SU-DHL-6 (cell line): ENCODE results near the gene KCNC3.

Experiments used
- EZH2phosphoT487 ChIP-seq: fragments of 200-600 bp; sonication (generic), shearing (Covaris generic); conservative IDR thresholded peaks from 2 replicates; pipeline ENCODE4 v1.6.1; 2018; ENCODE audit warnings: mild to moderate bottlenecking, antibody characterized with exemption, low read length, moderate library complexity, mixed read lengths
- TF ChIP-seq, protein P1 (sequence below): fragments of 200-600 bp; sonication (generic); IDR thresholded peaks from one replicate; pipeline ENCODE4 v1.5.1; 2017; ENCODE audit warnings: antibody characterized with exemption, mild to moderate bottlenecking, low read length, moderate library complexity; ENCODE audit not compliant: insufficient read depth, poor library complexity, severe bottlenecking

DNA sequence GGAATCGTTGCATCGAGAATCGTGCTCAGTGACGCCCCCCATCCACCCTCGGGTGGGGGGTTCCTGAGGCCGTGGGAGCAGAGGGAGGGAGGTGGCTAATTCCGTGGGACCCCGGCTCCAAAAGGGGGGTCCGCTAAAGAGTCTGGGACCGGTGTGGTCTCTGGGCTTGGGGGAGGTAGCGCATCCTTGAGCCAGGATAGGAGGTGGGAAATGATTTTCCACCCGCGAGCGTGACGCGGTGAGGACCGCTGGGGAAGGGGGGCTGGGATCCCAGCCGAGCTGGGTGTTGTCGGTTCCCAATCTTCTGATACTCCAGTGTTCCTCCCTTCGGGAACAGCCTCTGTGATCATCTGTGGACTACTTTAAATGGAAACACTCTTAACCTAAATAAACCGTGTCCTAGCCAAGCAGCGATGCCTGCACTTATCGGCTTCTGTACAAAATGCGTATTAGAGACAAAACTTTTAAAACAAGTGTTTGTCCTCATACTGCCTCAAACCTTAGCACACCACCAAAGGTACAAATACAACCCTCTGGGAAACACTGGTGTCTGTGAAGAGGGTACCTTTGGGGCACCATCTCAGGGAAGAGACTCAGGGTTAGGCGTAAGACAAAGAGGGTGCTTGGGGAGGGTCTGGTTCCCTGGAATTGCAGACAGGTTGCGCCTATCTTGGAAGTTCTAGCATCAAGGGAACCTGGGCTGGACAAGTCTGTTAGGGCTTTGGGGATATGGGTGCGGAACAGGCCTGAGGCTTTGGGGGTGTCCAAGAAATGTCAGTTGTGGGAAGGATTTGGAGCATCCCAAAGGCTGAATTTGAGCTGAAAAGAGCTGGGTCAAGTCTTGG, 16.0 kb downstream of the KCNC3 start:
- TF ChIP-seq, protein P1, sequence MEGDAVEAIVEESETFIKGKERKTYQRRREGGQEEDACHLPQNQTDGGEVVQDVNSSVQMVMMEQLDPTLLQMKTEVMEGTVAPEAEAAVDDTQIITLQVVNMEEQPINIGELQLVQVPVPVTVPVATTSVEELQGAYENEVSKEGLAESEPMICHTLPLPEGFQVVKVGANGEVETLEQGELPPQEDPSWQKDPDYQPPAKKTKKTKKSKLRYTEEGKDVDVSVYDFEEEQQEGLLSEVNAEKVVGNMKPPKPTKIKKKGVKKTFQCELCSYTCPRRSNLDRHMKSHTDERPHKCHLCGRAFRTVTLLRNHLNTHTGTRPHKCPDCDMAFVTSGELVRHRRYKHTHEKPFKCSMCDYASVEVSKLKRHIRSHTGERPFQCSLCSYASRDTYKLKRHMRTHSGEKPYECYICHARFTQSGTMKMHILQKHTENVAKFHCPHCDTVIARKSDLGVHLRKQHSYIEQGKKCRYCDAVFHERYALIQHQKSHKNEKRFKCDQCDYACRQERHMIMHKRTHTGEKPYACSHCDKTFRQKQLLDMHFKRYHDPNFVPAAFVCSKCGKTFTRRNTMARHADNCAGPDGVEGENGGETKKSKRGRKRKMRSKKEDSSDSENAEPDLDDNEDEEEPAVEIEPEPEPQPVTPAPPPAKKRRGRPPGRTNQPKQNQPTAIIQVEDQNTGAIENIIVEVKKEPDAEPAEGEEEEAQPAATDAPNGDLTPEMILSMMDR, result no peak
- TF ChIP-seq EZH2phosphoT487, result no peak
